NCI-H146 (cell line): ENCODE results near the gene CATSPER4.

Experiments used
- DNase-seq: peaks from one replicate; lab custom pipeline; 2025; lab: John Stamatoyannopoulos, UW

CATSPER4 gene

DNA sequence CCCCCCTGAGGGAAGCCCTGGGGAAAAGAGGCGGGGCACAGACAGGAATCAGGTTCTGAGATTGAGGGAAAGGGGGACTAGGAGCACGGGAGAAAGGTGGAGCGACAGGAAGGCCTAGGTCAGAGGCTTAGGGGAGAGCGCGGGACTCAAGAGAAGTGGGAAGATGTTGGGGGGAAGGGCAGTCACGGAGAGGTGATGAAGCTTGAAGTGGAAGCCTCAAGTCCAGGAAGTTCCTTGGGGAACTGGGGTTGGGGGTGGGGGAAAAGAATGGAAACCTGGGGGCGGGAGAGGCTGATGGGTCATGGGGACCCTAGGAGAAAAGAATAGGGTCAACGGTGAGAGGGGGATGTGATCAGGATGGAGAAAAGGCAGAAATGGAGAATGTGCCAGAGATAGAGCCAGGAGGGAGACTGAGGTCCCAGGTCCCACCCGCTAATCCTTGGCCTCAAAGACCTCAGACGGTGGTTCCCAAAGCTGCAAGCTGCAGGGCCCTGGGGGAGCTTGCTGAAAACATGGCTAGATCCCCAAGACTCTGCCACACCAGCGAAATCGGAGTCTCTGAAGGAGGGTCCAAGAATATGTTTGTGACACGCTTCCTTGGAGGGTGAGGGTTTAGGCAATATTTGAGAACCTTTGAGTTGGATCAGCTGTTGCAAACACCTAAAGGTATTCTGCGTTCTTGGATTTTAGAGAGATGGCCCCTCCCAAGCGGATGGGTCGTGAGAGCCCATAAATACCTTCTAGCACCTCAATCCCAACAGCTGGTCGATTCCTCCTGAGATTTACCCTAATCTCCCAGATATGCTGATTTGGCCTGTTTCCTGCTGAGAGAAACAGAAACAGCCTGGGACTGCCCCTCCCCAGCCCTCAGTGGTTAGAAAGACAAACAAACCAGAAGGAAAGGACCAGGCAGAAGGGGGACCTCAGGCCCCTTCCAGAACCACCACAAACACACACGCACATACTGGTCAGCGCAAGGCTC is 25.2 kb upstream of the CATSPER4 start:
- no peak for DNase-seq

DNA sequence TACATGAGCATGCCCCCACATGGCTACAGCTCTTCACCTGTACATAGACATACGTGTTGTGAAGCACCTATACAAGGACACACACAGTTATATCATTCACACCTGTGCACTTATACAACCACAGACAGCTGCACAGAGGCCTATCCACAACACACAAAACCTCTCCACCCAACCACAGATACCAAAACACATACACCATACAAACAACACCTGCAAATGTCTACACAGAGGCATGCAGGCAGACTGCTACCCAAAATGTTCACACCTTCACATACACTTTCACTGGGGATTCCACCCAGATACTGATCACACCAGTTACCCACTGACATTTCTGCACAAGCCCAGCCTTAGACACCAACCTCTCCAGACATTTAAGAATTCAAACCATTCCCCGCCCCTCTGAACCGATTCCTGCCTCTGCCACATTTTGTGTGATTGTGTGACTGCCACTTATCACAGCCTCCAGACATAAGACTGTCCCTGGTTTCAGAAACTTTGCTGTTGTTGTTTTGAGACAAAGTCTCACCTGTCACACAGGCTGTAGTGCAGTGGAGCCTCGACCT is 23.6 kb upstream of the CATSPER4 start:
- DNase-seq: no peak

DNA sequence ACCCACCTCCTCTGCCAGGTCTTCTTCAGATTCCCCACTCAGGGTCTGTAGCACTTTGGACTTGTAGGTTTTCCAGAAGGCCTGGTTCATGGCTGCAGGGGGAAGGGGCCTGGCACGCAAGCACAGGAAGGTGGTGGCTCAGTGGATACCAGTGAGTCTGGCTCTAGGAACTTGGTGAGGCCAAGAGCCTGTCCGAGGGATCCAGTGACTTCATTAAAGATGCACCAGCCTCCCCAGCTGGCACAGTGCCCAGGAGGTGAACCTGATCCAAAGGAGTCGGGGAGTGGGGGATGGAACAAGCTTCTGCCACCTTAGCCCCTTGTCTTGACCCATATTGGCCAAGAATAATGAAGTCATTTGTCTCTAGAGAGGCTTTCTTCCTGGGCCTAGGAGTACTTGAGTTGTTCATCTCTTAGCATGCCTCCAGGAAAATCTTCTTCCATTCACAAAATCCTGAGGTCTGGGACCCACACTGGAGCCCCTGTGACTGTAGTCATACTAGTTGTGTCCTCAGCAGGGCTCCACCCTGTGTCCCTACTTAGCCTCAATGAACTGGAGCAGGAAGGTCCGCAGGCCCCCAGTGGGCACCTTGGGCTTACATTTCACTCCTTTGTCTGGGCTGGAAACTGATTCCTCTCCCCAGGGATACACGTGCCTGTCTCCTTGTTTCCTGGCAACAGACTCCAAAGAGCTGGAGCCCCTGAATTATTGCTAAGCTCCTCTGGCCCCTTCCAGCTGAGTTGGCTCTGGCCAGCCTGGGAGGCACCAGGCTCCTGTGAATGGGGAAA is 21.8 kb upstream of the CATSPER4 start, which contains the start of gene C1orf232:
Gene C1orf232, minus strand, starts transcription at position 554 of the 788 bp plus-strand sequence. Its CDS starts 464 bp downstream, at position 90.
- DNase-seq: peak; percentile 21

DNA sequence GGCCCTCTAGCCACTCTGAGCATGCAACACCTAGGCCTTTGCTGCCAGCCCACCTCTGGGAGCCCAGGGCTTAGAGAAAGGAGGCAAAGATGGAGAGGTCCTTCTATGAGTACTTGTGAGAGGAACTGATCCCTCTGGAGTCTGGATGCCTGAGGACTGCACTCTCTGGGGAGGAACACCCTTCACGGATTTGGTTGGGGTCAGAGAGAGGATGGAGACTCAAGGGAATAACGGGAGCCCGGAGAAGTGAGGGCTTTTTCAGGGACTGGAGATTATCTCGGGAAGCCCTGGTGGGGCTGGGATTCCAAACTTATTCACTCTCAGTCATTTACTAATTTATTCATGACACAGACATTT is 21.2 kb upstream of the CATSPER4 start:
- no peak for DNase-seq

DNA sequence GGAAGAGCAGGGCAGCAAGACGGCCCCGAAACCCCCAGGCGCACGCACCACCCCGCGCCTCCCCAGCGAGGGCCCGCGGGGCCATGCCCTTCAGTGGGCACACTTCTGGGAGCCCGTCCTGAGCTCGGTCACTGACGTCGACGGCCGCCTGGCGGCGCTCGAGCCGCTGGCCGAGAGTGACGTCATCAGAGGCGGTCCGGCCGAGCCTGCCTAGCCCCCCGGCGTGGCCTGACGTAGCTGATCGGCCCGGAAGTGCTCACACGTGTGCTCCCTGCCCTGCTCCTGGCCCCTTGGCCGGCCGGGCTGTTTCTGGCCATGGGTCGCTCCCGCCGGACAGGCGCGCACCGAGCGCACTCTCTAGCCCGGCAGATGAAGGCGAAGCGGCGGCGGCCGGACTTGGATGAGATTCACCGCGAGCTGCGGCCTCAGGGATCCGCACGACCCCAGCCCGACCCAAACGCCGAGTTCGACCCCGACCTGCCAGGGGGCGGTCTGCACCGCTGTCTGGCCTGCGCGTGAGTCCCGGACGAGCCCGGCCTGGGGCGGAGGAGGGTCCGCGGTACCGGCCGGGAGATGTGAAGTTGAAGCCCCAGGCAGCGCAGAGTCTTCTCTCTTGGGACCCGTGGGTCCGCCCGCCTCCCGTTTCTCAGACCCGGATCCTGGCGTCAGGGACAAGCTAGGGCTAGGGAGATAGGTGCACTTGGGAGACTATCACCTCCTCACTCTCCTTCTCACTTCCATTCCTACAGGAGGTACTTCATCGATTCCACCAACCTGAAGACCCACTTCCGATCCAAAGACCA is 20.5 kb upstream of the CATSPER4 start, which contains the start of gene ZNF593:
Gene ZNF593, plus strand, starts transcription at position 240 of the 803 bp plus-strand sequence. Its CDS starts 76 bp downstream, at position 316.
- DNase-seq: peak; percentile 87

DNA sequence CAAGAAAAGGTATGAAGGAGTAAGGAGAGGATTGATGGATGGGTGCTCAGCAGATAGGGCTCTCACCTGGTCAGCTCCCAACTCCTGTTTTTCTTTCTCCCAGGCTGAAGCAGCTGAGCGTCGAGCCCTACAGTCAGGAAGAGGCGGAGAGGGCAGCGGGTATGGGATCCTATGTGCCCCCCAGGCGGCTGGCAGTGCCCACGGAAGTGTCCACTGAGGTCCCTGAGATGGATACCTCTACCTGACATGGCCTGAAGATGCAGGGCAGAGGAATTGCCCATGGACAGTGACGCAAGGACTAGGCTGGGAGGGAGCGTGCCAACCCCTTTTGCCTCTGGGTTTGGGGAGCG is 20.0 kb upstream of the CATSPER4 start:
- no peak for DNase-seq

DNA sequence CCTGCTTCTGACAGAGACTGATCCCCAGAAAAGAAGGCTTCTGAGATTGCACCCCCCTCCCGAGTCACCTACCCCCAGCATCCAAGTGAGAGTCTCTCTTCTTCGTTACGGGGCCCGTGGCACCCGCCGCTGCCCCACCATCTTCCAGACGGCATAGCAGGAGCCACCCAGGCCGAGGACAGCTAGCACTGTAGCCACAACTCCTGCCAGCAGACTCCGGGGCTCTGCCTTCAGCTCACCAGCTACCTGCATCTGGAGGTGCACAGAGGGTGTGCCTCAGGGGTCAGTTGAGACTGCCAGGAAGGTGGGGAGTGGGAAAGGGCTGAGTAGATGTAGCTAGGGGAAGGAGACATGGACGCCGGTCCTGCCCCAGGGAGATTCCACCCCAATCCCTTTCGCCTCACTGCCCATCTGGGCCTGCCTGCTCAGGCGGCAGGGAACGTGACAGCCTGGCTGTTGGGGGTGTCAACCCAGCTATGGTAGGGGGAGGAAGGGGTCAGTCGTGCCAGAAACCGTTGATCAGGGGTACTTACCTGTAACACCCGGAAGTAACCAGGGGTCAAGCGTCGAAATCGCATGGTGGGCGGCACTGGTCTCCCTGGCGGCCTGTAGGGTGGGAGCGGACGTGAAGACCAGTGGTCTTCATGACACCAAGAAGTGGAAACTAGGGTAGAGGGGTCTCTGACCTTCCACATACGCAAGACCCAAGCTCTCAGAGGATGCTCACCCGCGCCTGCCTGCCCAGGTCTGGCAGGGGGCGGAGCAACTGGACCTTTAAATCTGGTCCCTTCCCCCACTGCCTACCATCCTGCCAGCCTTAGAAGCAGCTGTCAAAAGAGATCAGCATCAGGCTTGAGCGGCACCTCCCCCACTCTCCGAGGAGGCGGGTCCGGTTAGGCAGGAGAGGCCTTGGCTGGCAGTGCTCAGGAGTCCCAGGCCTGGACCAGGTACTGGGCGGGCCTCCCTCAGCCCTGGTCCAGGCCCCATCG is 19.0 kb upstream of the CATSPER4 start, which contains the start of gene ZNF593OS:
Gene ZNF593OS, minus strand, starts transcription at position 749 of the 989 bp plus-strand sequence. Its CDS starts 171 bp downstream, at position 578.
- DNase-seq: no peak

DNA sequence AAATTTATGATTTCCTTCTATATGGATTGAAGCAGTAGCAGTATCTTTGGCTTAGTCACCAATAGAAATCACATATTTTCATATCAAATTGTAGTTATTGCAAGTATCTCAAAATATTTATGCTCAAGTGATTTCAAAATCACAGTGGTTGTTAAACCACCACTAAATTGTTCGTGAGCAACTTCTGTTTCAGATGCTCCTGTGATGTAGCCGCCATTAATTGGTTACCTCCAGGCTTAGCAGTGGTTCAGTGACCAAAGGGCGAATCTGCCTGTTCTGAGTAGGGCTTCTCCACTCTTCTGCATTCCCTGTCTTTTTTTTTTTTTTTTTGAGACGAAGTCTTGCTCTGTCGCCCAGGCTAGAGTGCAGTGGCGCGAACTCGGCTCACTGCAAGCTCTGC is 15.1 kb upstream of the CATSPER4 start:
- no peak for DNase-seq

DNA sequence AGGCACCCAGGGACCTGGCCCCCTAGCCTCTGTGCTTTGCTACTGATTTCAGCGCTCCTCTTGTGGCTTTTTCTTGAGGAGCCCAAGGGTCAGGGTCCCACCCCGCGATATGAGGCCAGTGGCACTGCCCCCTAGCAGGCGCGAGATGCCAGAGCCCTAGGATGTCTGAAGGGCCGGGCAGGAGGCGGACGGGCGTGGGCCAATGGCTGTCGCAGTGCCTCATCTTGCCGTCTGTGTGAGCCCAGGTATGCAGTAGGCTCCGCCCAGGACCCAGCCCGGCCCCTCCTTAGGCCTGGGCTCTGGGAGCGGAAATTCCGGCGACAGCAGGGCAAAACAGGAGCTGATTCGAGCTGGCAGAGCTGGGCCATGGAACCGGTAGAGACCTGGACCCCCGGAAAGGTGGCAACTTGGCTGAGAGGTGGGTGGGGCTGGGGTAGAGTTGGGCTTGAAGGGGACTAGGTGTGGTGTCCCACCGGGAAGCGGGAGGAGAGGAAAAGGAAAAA is 13.2 kb upstream of the CATSPER4 start, which contains the start of gene CNKSR1:
Gene CNKSR1, plus strand, starts transcription at position 310 of the 503 bp plus-strand sequence. Its CDS starts 57 bp downstream, at position 367.
- peak; percentile 79 for DNase-seq

DNA sequence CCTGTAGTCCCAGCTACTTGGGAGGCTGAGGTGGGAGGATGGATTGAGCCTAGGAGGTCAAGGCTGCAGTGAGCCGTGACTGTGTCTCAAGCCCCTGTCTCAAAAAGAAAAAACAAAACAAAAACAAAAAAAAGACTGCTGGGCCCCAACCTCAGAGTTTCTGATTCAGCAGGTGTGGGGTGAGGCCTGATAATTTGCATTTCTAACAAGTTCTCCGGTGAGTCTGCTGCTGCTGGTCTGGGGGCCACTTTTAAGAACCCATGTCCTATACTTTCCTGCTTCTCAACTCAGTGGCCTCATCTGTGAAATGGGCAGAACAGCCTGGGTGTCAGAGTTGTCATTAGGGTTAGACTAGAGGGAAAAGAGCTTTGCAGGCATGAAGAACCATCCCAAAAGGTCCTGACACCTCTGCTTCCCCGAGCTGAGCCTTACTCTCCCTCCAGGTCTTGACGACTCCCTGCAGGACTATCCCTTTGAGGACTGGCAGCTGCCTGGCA is 10.3 kb upstream of the CATSPER4 start:
- no peak for DNase-seq

DNA sequence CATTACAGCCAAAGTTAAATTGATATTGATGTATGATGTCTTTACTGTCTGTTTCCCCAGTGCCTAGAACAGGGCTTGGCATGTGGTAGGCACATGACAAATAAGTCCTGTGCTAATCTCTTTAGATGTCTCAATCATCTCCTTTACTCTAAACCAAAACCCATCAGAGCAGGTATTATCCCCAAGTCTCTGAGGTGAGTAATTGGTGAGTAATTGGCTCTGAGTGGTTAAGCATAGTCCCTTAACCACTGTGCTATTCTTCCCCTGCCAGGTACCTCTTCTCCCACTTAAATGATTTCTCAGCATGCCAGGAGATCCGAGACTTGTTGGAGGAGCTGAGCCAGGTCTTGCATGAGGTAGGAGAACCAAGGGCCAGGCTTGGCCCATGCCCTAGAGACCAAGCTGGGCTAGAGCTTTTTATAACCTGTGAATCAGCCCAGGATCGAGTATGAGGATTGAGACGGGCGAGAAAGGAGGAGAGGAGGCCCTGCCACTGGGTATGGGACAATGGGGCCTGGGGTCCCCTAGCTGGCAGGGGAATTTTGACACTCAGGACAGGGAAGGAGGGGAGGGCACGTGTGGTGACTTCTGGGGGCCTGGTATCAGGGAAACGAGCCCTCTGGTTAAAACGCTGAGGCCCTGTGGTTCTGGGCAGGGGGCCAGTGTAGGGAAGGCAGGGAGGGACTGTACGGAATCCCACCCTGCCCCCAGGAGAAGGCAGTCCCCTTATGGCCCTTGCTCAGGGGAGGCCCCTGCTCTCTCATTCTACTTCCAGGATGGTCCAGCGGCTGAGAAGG is 8.6 kb upstream of the CATSPER4 start:
- DNase-seq: no peak

DNA sequence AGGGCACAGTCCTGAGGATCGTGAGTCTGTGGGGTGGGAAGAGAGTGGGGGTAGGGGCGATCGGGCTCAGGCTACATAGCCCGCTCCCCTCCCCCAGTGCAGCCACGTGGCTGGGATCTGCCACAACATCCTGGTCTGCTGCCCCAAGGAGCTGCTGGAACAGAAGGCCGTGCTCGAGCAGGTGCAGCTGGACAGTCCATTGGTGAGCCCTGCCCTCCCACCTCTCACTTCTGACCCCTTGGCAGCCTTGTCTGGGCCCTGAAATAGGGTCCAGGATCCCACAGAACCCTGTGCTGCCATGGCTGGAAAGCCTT is 8.1 kb upstream of the CATSPER4 start:
- DNase-seq: no peak

DNA sequence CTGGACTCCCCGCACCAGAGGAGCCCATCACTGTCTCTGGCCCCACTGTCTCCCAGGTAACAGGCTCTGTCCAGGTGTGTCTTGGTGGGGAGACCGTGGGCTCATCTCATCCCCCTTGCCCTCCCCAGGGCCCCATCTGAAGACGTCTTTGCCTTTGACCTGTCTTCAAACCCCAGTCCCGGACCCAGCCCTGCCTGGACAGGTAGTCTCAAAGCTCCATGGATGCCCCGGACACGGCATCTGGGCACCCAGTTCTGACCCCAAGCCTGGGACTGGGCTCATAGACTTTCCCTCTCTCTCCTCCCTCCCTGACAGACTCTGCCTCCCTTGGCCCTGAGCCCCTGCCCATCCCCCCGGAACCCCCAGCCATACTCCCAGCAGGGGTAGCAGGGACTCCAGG is 6.3 kb upstream of the CATSPER4 start:
- no peak for DNase-seq

DNA sequence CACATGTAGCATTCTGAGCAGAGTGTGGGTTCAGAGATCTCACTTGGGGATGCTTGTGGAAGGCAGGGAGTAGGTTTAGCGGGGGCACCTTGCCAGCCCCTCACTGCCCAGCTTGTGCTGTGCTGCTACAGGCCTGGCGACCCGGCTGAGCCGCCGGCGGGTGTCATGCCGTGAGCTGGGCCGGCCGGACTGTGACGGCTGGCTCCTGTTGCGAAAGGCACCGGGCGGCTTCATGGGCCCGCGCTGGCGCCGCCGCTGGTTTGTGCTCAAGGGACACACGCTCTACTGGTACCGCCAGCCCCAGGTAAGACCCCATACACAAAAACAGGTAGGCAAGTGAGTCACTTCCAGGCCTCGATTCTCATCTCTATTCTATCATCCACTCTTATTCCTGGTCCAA is 5.5 kb upstream of the CATSPER4 start:
- no peak for DNase-seq

DNA sequence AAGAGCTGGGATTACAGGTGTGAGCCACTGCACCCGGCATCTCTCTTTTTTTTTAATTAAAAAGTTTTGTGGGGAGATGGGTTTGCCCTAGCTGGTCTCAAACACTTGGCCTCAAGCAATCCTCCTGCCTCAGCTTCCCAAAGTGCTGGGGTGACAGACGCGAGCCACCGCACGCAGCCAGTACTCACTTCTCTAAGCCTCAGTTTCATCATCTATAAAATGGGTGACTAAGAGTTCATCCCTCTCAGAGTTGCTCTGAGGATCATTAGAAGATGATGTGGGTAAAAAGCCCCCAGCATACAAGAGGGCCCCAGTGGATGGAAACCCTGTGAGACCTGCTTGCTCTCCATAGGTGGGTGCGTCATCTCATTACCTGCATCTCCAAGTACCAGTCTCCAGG is 2.5 kb upstream of the CATSPER4 start:
- DNase-seq: no peak

DNA sequence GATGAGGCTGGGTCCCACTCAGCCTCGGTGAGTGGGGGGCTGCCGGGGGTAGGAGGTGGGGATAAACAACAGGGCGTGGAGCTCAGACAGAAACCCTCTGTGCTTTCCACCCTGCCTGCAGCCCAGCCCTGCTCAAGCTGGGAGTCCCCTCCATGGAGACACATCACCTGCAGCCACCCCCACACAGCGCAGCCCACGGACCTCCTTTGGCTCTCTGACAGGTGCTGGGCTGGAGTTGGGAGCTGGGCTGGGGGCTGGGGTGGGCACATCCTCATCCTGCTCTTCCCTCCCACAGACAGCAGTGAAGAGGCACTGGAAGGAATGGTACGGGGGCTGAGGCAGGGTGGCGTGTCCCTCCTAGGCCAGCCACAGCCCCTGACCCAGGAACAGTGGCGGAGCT is 1.9 kb upstream of the CATSPER4 start:
- DNase-seq: no peak

DNA sequence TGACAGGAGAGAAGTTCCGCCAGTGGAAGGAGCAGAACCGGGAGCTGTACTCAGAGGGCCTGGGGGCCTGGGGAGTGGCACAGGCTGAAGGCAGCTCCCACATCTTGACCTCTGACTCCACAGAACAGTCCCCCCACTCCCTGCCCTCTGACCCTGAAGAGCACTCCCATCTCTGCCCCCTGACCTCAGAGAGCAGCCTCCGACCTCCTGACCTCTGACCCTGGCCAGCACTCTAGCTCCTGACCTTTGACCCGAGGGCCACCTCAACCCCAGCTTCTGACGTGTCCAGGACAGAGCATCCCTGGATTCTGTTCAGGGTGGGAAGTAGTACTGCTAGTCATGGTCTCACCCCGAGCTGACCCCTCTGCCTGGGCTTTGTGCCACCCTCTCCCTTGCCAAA is 1.1 kb upstream of the CATSPER4 start:
- DNase-seq: no peak

DNA sequence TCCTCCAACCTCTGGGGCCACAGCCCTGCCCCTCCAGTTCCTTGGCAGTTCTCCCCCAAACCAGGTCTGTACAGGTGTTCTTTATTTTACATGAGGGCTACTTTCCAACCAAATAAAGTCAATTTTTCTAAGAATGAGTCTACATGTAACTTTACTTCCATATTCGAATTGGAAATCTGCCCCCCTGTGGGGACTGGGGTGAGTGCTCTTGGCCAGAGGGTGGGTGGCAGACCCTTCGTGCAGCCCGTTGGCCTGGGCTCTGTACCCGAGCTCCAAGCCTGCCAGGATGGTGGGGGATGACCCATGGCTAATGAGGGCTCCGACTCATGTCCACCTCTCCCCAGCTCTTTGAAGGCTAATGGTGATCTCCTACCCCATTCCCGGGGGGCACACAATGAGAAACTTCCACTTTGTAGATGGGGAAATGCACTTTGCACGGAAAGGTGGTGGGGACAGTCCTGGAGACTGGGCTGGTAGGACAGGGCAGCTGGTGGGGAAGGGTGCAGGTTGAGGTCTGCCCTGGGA is 589 bp upstream of the CATSPER4 start:
- DNase-seq: no peak

DNA sequence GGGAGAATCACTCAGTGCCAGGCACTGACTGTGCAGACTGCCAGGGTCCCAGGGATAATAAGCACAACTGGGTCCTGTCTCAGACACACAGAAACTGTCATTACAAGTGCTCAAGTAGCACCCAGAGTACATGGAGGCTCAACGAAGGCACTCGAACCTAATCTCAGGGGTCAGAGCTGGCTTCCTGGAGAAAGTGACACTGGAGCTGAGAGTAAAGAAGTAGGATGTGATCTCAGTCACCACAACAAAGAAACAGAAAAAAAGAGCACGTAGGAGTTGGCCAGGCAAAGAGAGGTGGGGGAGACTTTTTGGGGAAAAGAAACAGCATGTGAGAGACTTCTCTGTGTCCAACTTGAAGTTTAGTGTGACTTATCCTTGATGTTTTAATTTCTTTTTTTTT is 1.3 kb downstream of the CATSPER4 start:
- no peak for DNase-seq
